K562 (cell line): Measurements from ENCODE around the gene WDR62. TPM values are rescaled to one million over a fixed set of nuclear protein-coding genes. Genes with fewer than 3 reads are reported as not detected.

Source experiments
- ATAC-seq: fragments of 200-7000 bp; cut with Tn5 transposase; 3 replicates; pipeline ENCODE4 v1.9.1; 2020; ENCODE audit warnings: moderate library complexity
- BruUV-seq: library from RNA; stranded (reverse); fragments of 400-500 nt; replicated peaks from 2 replicates; lab custom pipeline; 2021; lab: Mats Ljungman, UMichigan
- CTCF ChIA-PET: fragments of 300-600 bp; formaldehyde crosslinking; extraction: SDS; loops from one replicate; lab custom pipeline; 2021; ENCODE audit warnings: low intra/inter-chr PET ratio; lab: Yijun Ruan, JAX
- POLR2A ChIA-PET: fragments of 300-600, 350-650 bp; sonication (Branson Sonifier 250); formaldehyde crosslinking; extraction: SDS; loops from one replicate; lab custom pipeline; 2021; ENCODE audit warnings: antibody characterized with exemption, inconsistent platforms; lab: Yijun Ruan, JAX
- DNase-seq, 4 experiments: peaks; one replicate each; pipeline versions ENCODE4 v3.0.0 to v3.0.0-alpha.2; 2011 to 2018; ENCODE audit warnings: low spot score in 3 of 4, mixed read lengths in 3 of 4; ENCODE audit errors: extremely low read depth in 1 of 4
- FAIRE-seq: peaks from 2 replicates; lab custom pipeline; 2011; peaks lifted over from hg19 to GRCh38; lab: Jason Lieb, UNC
- H2AFZ ChIP-seq: 2 replicates; pipeline ENCODE4 v1.6.0; 2011; ENCODE audit warnings: low read depth, low read length, control low read depth, inconsistent platforms
- H3K27ac ChIP-seq: fragments of 200-600 bp; 3 replicates; pipeline ENCODE4 v1.8.0; 2011; ENCODE audit warnings: low read depth, mild to moderate bottlenecking, control low read depth, inconsistent platforms, low read length, moderate library complexity, mixed read lengths; ENCODE audit errors: extremely low read depth
- H3K27me3 ChIP-seq, 2 experiments: fragments of 300-600 bp in 1 of 2; 2 replicates in 1 of 2; 3 replicates in 1 of 2; pipeline versions ENCODE4 v1.6.0 to v1.8.0; 2011; ENCODE audit warnings: inconsistent platforms in 2 of 2, low read length in 2 of 2, mild to moderate bottlenecking in 1 of 2, mixed read lengths in 1 of 2, moderate library complexity in 1 of 2; ENCODE audit not compliant: control insufficient read depth in 2 of 2, insufficient read depth in 2 of 2
- H3K36me3 ChIP-seq: fragments of 300-600 bp; 3 replicates; pipeline ENCODE4 v1.8.0; 2011; ENCODE audit warnings: mild to moderate bottlenecking, low read length, inconsistent platforms; ENCODE audit not compliant: control insufficient read depth, insufficient read depth
- H3K4me1 ChIP-seq, 2 experiments: fragments of 200-600 bp in 1 of 2; replicated peaks in 1 of 2; 2 replicates in 1 of 2; 3 replicates in 1 of 2; pipeline versions ENCODE4 v1.5.1 to v1.8.0; 2011; ENCODE audit warnings: inconsistent platforms in 2 of 2, low read length in 2 of 2, mild to moderate bottlenecking in 1 of 2, mixed read lengths in 1 of 2, moderate library complexity in 1 of 2; ENCODE audit not compliant: control insufficient read depth in 2 of 2, insufficient read depth in 2 of 2
- H3K4me2 ChIP-seq: 2 replicates; pipeline ENCODE4 v1.6.1; 2011; ENCODE audit warnings: low read length, control low read depth, inconsistent platforms, mixed read lengths; ENCODE audit not compliant: insufficient read depth
- H3K4me3 ChIP-seq: fragments of 200-600 bp; sonication (generic), shearing (Covaris generic); 2 replicates; pipeline ENCODE4 v1.5.1; 2016; ENCODE audit warnings: control low read depth, inconsistent platforms
- H3K79me2 ChIP-seq: fragments of 200-600 bp; 3 replicates; pipeline ENCODE4 v1.8.0; 2011; ENCODE audit warnings: low read length, inconsistent platforms; ENCODE audit not compliant: control insufficient read depth, insufficient read depth
- H3K9ac ChIP-seq, 2 experiments: 2 replicates each; pipeline versions ENCODE4 v1.6.0 to v1.6.1; 2011; ENCODE audit warnings: low read depth in 2 of 2, low read length in 2 of 2, control low read depth in 1 of 2, inconsistent platforms in 1 of 2, mild to moderate bottlenecking in 1 of 2, mixed read lengths in 1 of 2; ENCODE audit not compliant: insufficient read depth in 1 of 2
- H3K9me1 ChIP-seq: one replicate; pipeline ENCODE4 v1.6.0; 2011; ENCODE audit warnings: inconsistent platforms, mild to moderate bottlenecking, low read length, moderate library complexity; ENCODE audit not compliant: control insufficient read depth, insufficient read depth
- H3K9me3 ChIP-seq: replicated peaks from 2 replicates; pipeline ENCODE4 v1.5.1; 2011; ENCODE audit warnings: low read depth, low read length, inconsistent platforms; ENCODE audit not compliant: control insufficient read depth, insufficient read depth
- H4K20me1 ChIP-seq: replicated peaks from 2 replicates; pipeline ENCODE4 v1.6.1; 2011; ENCODE audit warnings: low read length, inconsistent platforms, mixed read lengths; ENCODE audit not compliant: control insufficient read depth, insufficient read depth
- CBX8 ChIP-seq: fragments of 200-600 bp; sonication (generic); IDR thresholded peaks from 2 replicates; pipeline ENCODE4 v1.6.1; 2012; ENCODE audit warnings: borderline replicate concordance, mixed run types, low read depth, mild to moderate bottlenecking, moderate library complexity, mixed read lengths, low read length, control low read depth, inconsistent platforms; ENCODE audit not compliant: poor library complexity, severe bottlenecking; ENCODE audit errors: extremely low read depth
- ID3 ChIP-seq, 2 experiments: fragments of 250-450 bp in 1 of 2; fragments of 450-650 bp in 1 of 2; sonication (Bioruptor Pico) in 1 of 2; IDR thresholded peaks; 2 replicates each; pipeline versions ENCODE4 v1.6.1 to v1.8.0; 2016 to 2021; ENCODE audit warnings: mild to moderate bottlenecking in 2 of 2, moderate library complexity in 2 of 2, missing compliant biosample characterization in 1 of 2, missing genetic modification characterization in 1 of 2
- POLR2B ChIP-seq: fragments of 450-650 bp; IDR thresholded peaks from 2 replicates; pipeline ENCODE4 v1.6.1; 2018; ENCODE audit warnings: low read depth; ENCODE audit not compliant: partially characterized antibody
- SIRT6 ChIP-seq: IDR thresholded peaks from one replicate; pipeline ENCODE4 v1.6.1; 2012; ENCODE audit warnings: low read depth, mild to moderate bottlenecking, control low read depth, inconsistent platforms, low read length, moderate library complexity
- ZBTB33 ChIP-seq: sonication (generic); formaldehyde crosslinking; IDR thresholded peaks from 2 replicates; pipeline ENCODE4 v1.8.1; 2023; ENCODE audit warnings: mild to moderate bottlenecking, missing genetic modification reagents
- WGBS: fragments of 100-300 bp; shearing (Covaris generic); methylation state at CpG from one replicate; pipeline ENCODE4 v1.1.6; 2016; ENCODE audit warnings: low coverage, mixed read lengths; ENCODE audit not compliant: insufficient coverage; ENCODE audit errors: missing lambda C conversion rate; 5-methylcytosine and 5-hydroxymethylcytosine counted together
- in situ Hi-C: fragments of 300-500 bp; cut with MboI; formaldehyde crosslinking; loops from 4 replicates; pipeline ENCODE4 v1.15.0; 2018; ENCODE audit warnings: inconsistent platforms, mixed read lengths
- intact Hi-C: fragments of 100-400 bp; cut with micrococcal nuclease; formaldehyde crosslinking; loops from 2 replicates; pipeline ENCODE4 v1.14.2; 2022
- polyA plus RNA-seq, 8 experiments: library from polyadenylated mRNA; depleted of rRNA in 4 of 8; stranded (reverse) in 5 of 8; unstranded in 3 of 8; fragments of >200 nt; fragmentation: Nextera tagmentation in 2 of 8; fragmentation: Illumina TruSeq in 1 of 8; extraction: Ambion mirVana in 2 of 8; extraction: Trizol in 1 of 8; gene quantifications; 2 replicates each; pipeline versions ENCODE4 v1.2.1 to v1.2.3, GENCODE V29; 2011 to 2014; ENCODE audit warnings: inconsistent platforms in 1 of 8, missing spikeins in 1 of 8
- total RNA-seq, 7 experiments: library from RNA; depleted of rRNA in 6 of 7; stranded (reverse); fragments of >200 nt in 6 of 7; fragmentation: Illumina TruSeq in 2 of 7; extraction: Trizol in 2 of 7; gene quantifications; 2 replicates each; pipeline versions ENCODE4 v1.2.1 to v1.2.3, GENCODE V29; 2011 to 2021; ENCODE audit warnings: low replicate concordance in 1 of 7

Gene WDR62
- total and polyA plus RNA-seq, 9 of the 15 experiments (the other 6 are each of a cell fraction or from before 2014, with no cell fraction given) = 0.35 to 32.8 (median 14.4) TPM

- Histone ChIP-seq H3K27ac (no peak overlapping the region), H3K4me1 (peaks cover 5 to 38% of the 10 kb centered on the region in 2 experiments; a peak in 3 of 5 replicates), H3K79me2 (peaks cover 14% of the 10 kb centered on the region), H2AFZ (no peak overlapping the region), H4K20me1 (no peaks in the 10 kb centered on the region; the same call in 1 of the 2 replicates), H3K4me3 (peak overlapping the region; percentile 62), H3K9ac (peak overlapping the region; percentile 73 to 91; a peak in 3 of 4 replicates), H3K36me3 (peaks cover 24% of the 10 kb centered on the region; the same call in 2 of the 3 replicates), H3K9me3 (no peaks in the 10 kb centered on the region), H3K4me2 (peak overlapping the region; percentile 96), H3K9me1 (no peaks in the 10 kb centered on the region), H3K27me3 (no peaks in the 10 kb centered on the region)
- ATAC-seq (no peak), DNase-seq (no peak), FAIRE-seq (no peak)
- TF ChIP-seq SIRT6 (no peak), POLR2B (no peak), CBX8 (no peak), ZBTB33 (CRISPR knock-in tag) (0 out of 2 replicates have a peak, but pooled peaks have one; percentile 70), ID3 (CRISPR knock-in tag; IDR thresholded peaks at IDR 0.05) (no peak), ID3 (tag; IDR thresholded peaks at IDR 0.05) (no peak)
- CTCF ChIA-PET = no interaction called here
- WGBS = 95% methylated on average over 15 of the region's 34 CpGs
- POLR2A ChIA-PET = no interaction called here
- no TSS peak for BruUV-seq
- intact Hi-C loops (loop anchor here (5.0 to 10.0 kb wide), 2 partner anchors 51 to 119 kb away; partner anchors contain the start of gene SDHAF1), in situ Hi-C loops (no loop called here)
Observed at GRCh38 chr19:36113425-36113824, 58.7 kb downstream of the WDR62 start.
